ENCODE results near the gene SMC6.

DNA sequence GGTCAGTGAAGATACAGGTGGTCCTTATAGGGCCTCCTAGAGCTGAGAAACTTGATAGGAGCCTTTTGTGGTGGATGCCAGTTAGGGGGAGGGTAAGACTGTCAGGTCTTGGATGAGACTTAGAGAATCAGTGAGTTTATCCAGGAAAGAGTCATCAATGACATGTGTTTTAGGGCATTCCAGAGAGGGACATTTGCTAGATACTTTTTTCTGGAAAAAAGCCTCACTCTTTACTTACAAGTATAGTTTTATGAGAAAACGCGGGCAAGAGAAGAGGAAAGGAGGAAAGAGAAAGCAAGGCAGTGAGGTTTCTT lies 38.2 kb upstream of the SMC6 start:
- TF ChIP-seq, protein P1, sequence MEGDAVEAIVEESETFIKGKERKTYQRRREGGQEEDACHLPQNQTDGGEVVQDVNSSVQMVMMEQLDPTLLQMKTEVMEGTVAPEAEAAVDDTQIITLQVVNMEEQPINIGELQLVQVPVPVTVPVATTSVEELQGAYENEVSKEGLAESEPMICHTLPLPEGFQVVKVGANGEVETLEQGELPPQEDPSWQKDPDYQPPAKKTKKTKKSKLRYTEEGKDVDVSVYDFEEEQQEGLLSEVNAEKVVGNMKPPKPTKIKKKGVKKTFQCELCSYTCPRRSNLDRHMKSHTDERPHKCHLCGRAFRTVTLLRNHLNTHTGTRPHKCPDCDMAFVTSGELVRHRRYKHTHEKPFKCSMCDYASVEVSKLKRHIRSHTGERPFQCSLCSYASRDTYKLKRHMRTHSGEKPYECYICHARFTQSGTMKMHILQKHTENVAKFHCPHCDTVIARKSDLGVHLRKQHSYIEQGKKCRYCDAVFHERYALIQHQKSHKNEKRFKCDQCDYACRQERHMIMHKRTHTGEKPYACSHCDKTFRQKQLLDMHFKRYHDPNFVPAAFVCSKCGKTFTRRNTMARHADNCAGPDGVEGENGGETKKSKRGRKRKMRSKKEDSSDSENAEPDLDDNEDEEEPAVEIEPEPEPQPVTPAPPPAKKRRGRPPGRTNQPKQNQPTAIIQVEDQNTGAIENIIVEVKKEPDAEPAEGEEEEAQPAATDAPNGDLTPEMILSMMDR (IDR thresholded peaks at IDR 0.05): no peak
- TF ChIP-seq POLR2AphosphoS5 (IDR thresholded peaks at IDR 0.05) (no peak), EP300 (IDR thresholded peaks at IDR 0.05; ENCODE audit: low read depth) (no peak), POLR2A (IDR thresholded peaks at IDR 0.05) (no peak)

Measured in transverse colon (tissue), 4 donors.